Stimulated activated naive CD8-positive, alpha-beta T cell treated with anti-CD3 and anti-CD28 coated beads, Interleukin-15, Interleukin-2, amounts not matched to agents 100 ng/mL and 50 ng/mL, for 24 hours (primary cell): ENCODE data around the gene MDH2.
"Not testable (repeated sequence)": the region's sequence is repeated elsewhere in the genome, so short reads cannot be mapped to it uniquely, and the experiment has no call there.

Source experiments
- H3K27ac Mint-ChIP-seq: one replicate; pipeline ENCODE4 v1.8.0; 2021; ENCODE audit warnings: mild to moderate bottlenecking, mixed read lengths
- H3K27me3 Mint-ChIP-seq: one replicate; pipeline ENCODE4 v1.8.0; 2021; ENCODE audit warnings: mixed read lengths
- H3K36me3 Mint-ChIP-seq: one replicate; pipeline ENCODE4 v1.8.0; 2021; ENCODE audit warnings: low read depth, mixed read lengths
- H3K4me1 Mint-ChIP-seq: one replicate; pipeline ENCODE4 v1.8.0; 2021; ENCODE audit warnings: low read depth, mixed read lengths
- H3K4me3 Mint-ChIP-seq: one replicate; pipeline ENCODE4 v1.8.0; 2021; ENCODE audit warnings: mild to moderate bottlenecking, mixed read lengths
- H3K9me3 Mint-ChIP-seq: one replicate; pipeline ENCODE4 v1.8.0; 2021; ENCODE audit warnings: mixed read lengths

Gene MDH2

GRCh38 chr7:76103788-76104187 is 55.9 kb downstream of the MDH2 start:
- not testable (repeated sequence) for H3K4me3 Mint-ChIP-seq, H3K27me3 Mint-ChIP-seq, H3K36me3 Mint-ChIP-seq

GRCh38 chr7:76106130-76106529 is 58.2 kb downstream of the MDH2 start:
- not testable (repeated sequence) for H3K9me3 Mint-ChIP-seq, H3K4me3 Mint-ChIP-seq, H3K27me3 Mint-ChIP-seq, H3K27ac Mint-ChIP-seq, H3K36me3 Mint-ChIP-seq, H3K4me1 Mint-ChIP-seq

More at GRCh38 chr7:76103788-76104187, 55.9 kb downstream of the MDH2 start:
- H3K9me3 Mint-ChIP-seq, H3K27ac Mint-ChIP-seq, H3K4me1 Mint-ChIP-seq: not testable (repeated sequence)

- H3K36me3 Mint-ChIP-seq: no peaks in the 10 kb centered on the region
- peaks cover 3% of the 10 kb centered on the region for H3K4me1 Mint-ChIP-seq
- no peak overlapping the region for H3K4me3 Mint-ChIP-seq
- H3K27ac Mint-ChIP-seq: no peak overlapping the region
- H3K9me3 Mint-ChIP-seq: no peaks in the 10 kb centered on the region
- no peaks in the 10 kb centered on the region for H3K27me3 Mint-ChIP-seq
Measured at GRCh38 chr7:76106893-76107292, 59.0 kb downstream of the MDH2 start.

GRCh38 chr7:76108540-76109233 is 60.8 kb downstream of the MDH2 start:
- H3K36me3 Mint-ChIP-seq: no peaks in the 10 kb centered on the region
- no peaks in the 10 kb centered on the region for H3K27me3 Mint-ChIP-seq

GRCh38 chr7:76113042-76113630 is 65.2 kb downstream of the MDH2 start:
- H3K4me1 Mint-ChIP-seq, H3K9me3 Mint-ChIP-seq, H3K4me3 Mint-ChIP-seq, H3K27ac Mint-ChIP-seq, H3K36me3 Mint-ChIP-seq, H3K27me3 Mint-ChIP-seq: not testable (repeated sequence)

More at GRCh38 chr7:76108540-76109233, 60.8 kb downstream of the MDH2 start:
- Mint-ChIP-seq H3K9me3 (no peaks in the 10 kb centered on the region), H3K27ac (no peak overlapping the region), H3K4me1 (no peaks in the 10 kb centered on the region), H3K4me3 (no peak overlapping the region)

DNA sequence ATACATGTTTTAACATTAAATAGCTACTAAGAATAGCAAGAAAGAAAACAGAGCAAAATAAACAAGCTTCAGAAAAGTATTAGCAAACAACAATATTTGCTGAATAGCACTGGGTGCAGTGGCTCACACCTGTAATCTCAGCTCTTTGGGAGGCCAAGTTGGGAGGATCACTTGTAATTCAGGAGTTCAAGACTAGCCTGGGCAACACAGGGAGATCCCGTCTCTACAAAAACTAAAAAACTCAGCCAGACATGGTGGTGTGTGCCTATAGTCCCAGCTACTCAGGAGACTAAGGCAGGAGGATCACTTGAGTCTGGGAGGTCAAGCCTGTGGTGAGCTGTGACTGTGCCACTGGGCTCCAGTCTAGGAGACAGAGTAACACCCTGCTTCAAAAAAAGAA is 66.8 kb downstream of the MDH2 start:
- not testable (repeated sequence) for H3K27ac Mint-ChIP-seq, H3K27me3 Mint-ChIP-seq, H3K4me3 Mint-ChIP-seq, H3K36me3 Mint-ChIP-seq, H3K4me1 Mint-ChIP-seq, H3K9me3 Mint-ChIP-seq
